ENCODE data around the gene STAT1.

The STAT1 gene

GRCh38 chr2:191048073-191048472 lies 34.1 kb upstream of the STAT1 start:
- Histone ChIP-seq H3K27ac (ENCODE audit: low read depth, low read length) (no peak overlapping the region), H3K18ac (ENCODE audit: low read length) (no peak overlapping the region), H2BK120ac (ENCODE audit: low read depth, low read length) (no peak overlapping the region), H3K4me1 (ENCODE audit: control insufficient read depth, low read depth, low read length) (peaks cover 10% of the 10 kb centered on the region), H2BK15ac (replicated peaks; ENCODE audit: low read depth) (no peak overlapping the region), H3K36me3 (ENCODE audit: control insufficient read depth, insufficient read depth, low read length) (no peaks in the 10 kb centered on the region), H2BK5ac (ENCODE audit: low read length) (no peak overlapping the region), H3K4me3 (ENCODE audit: low read length) (no peak overlapping the region), H3K9ac (ENCODE audit: low read length) (no peak overlapping the region), H3K56ac (ENCODE audit: low read length) (no peak overlapping the region), H3K4ac (ENCODE audit: low read depth, low read length) (no peak overlapping the region), H4K5ac (ENCODE audit: low read length) (no peak overlapping the region), H3K27me3 (ENCODE audit: insufficient read depth, low read length, poor library complexity) (no peaks in the 10 kb centered on the region), H3K4me2 (ENCODE audit: low read length) (no peak overlapping the region), H2AK5ac (ENCODE audit: low read length) (no peak overlapping the region), H3K23ac (ENCODE audit: low read length) (no peak overlapping the region), H4K8ac (ENCODE audit: low read depth, low read length) (no peak overlapping the region), H3K79me1 (ENCODE audit: low read length) (no peaks in the 10 kb centered on the region), H3K79me2 (ENCODE audit: control insufficient read depth, insufficient read depth, low read length) (no peaks in the 10 kb centered on the region)
- no peak for DNase-seq
- WGBS (ENCODE audit: extremely low coverage, insufficient coverage, low lambda C conversion rate), result no CpG with 5 or more reads among the region's 3 CpGs

GRCh38 chr2:191045141-191045540 lies 31.2 kb upstream of the STAT1 start:
- no peak overlapping the region for H3K4me2 ChIP-seq (ENCODE audit: low read length)
- H3K23ac ChIP-seq (ENCODE audit: low read length), result no peak overlapping the region
- no peak overlapping the region for H3K18ac ChIP-seq (ENCODE audit: low read length)
- no peak for DNase-seq
- H3K9ac ChIP-seq (ENCODE audit: low read length), result no peak overlapping the region
- H3K27ac ChIP-seq (ENCODE audit: low read depth, low read length), result no peak overlapping the region
- H4K8ac ChIP-seq (ENCODE audit: low read depth, low read length), result no peak overlapping the region
- peaks cover 2% of the 10 kb centered on the region for H3K4me1 ChIP-seq (ENCODE audit: control insufficient read depth, low read depth, low read length)
- no peaks in the 10 kb centered on the region for H3K27me3 ChIP-seq (ENCODE audit: insufficient read depth, low read length, poor library complexity)
- no CpG with 5 or more reads among the region's 1 CpG for WGBS (ENCODE audit: extremely low coverage, insufficient coverage, low lambda C conversion rate)
- H2BK120ac ChIP-seq (ENCODE audit: low read depth, low read length), result no peak overlapping the region
- H3K36me3 ChIP-seq (ENCODE audit: control insufficient read depth, insufficient read depth, low read length), result no peaks in the 10 kb centered on the region
- no peak overlapping the region for H3K4ac ChIP-seq (ENCODE audit: low read depth, low read length)
- H2BK15ac ChIP-seq (replicated peaks; ENCODE audit: low read depth), result no peak overlapping the region
- H4K5ac ChIP-seq (ENCODE audit: low read length), result no peak overlapping the region
- H3K79me2 ChIP-seq (ENCODE audit: control insufficient read depth, insufficient read depth, low read length), result no peaks in the 10 kb centered on the region
- no peaks in the 10 kb centered on the region for H3K79me1 ChIP-seq (ENCODE audit: low read length)
- no peak overlapping the region for H2AK5ac ChIP-seq (ENCODE audit: low read length)
- no peak overlapping the region for H2BK5ac ChIP-seq (ENCODE audit: low read length)
- H3K4me3 ChIP-seq (ENCODE audit: low read length), result no peak overlapping the region
- H3K56ac ChIP-seq (ENCODE audit: low read length), result no peak overlapping the region

- Histone ChIP-seq H3K18ac (ENCODE audit: low read length) (no peak overlapping the region), H2BK5ac (ENCODE audit: low read length) (no peak overlapping the region), H4K8ac (ENCODE audit: low read depth, low read length) (no peak overlapping the region), H3K79me1 (ENCODE audit: low read length) (no peaks in the 10 kb centered on the region), H3K4ac (ENCODE audit: low read depth, low read length) (no peak overlapping the region), H4K5ac (ENCODE audit: low read length) (no peak overlapping the region), H2BK120ac (ENCODE audit: low read depth, low read length) (no peak overlapping the region), H3K4me1 (ENCODE audit: control insufficient read depth, low read depth, low read length) (peaks cover 6% of the 10 kb centered on the region), H3K4me3 (ENCODE audit: low read length) (no peak overlapping the region), H3K23ac (ENCODE audit: low read length) (no peak overlapping the region), H3K79me2 (ENCODE audit: control insufficient read depth, insufficient read depth, low read length) (no peaks in the 10 kb centered on the region), H3K9ac (ENCODE audit: low read length) (no peak overlapping the region), H2BK15ac (replicated peaks; ENCODE audit: low read depth) (no peak overlapping the region), H3K56ac (ENCODE audit: low read length) (no peak overlapping the region), H3K4me2 (ENCODE audit: low read length) (no peak overlapping the region), H3K27ac (ENCODE audit: low read depth, low read length) (no peak overlapping the region), H2AK5ac (ENCODE audit: low read length) (no peak overlapping the region), H3K27me3 (ENCODE audit: insufficient read depth, low read length, poor library complexity) (no peaks in the 10 kb centered on the region), H3K36me3 (ENCODE audit: control insufficient read depth, insufficient read depth, low read length) (no peaks in the 10 kb centered on the region)
- no CpG with 5 or more reads among the region's 3 CpGs for WGBS (ENCODE audit: extremely low coverage, insufficient coverage, low lambda C conversion rate)
- DNase-seq, result no peak
These were observed 29.5 kb upstream of the STAT1 start for GRCh38 chr2:191043438-191043837.

- H3K56ac ChIP-seq (ENCODE audit: low read length), result peak overlapping the region; percentile 29
- H2AK5ac ChIP-seq (ENCODE audit: low read length), result no peak overlapping the region
- no peak overlapping the region for H2BK15ac ChIP-seq (replicated peaks; ENCODE audit: low read depth)
- H3K4me1 ChIP-seq (ENCODE audit: control insufficient read depth, low read depth, low read length), result peaks cover 6% of the 10 kb centered on the region
- no peak overlapping the region for H3K9ac ChIP-seq (ENCODE audit: low read length)
- H2BK5ac ChIP-seq (ENCODE audit: low read length), result no peak overlapping the region
- H4K5ac ChIP-seq (ENCODE audit: low read length), result no peak overlapping the region
- DNase-seq, result peak; percentile 87
- no peak overlapping the region for H2BK120ac ChIP-seq (ENCODE audit: low read depth, low read length)
- WGBS (ENCODE audit: extremely low coverage, insufficient coverage, low lambda C conversion rate), result no CpG with 5 or more reads among the region's 3 CpGs
- H3K4me2 ChIP-seq (ENCODE audit: low read length), result no peak overlapping the region
- no peak overlapping the region for H3K23ac ChIP-seq (ENCODE audit: low read length)
- no peak overlapping the region for H4K8ac ChIP-seq (ENCODE audit: low read depth, low read length)
- H3K4ac ChIP-seq (ENCODE audit: low read depth, low read length), result peak overlapping the region; percentile 55
- no peaks in the 10 kb centered on the region for H3K36me3 ChIP-seq (ENCODE audit: control insufficient read depth, insufficient read depth, low read length)
- H3K27ac ChIP-seq (ENCODE audit: low read depth, low read length), result no peak overlapping the region
- H3K79me1 ChIP-seq (ENCODE audit: low read length), result no peaks in the 10 kb centered on the region
- no peak overlapping the region for H3K4me3 ChIP-seq (ENCODE audit: low read length)
- no peaks in the 10 kb centered on the region for H3K79me2 ChIP-seq (ENCODE audit: control insufficient read depth, insufficient read depth, low read length)
- H3K18ac ChIP-seq (ENCODE audit: low read length), result peak overlapping the region; percentile 77
- H3K27me3 ChIP-seq (ENCODE audit: insufficient read depth, low read length, poor library complexity), result no peaks in the 10 kb centered on the region
These were observed 27.6 kb upstream of the STAT1 start for GRCh38 chr2:191041418-191042161.

GRCh38 chr2:191039616-191040015 lies 25.6 kb upstream of the STAT1 start:
- Histone ChIP-seq H3K4ac (ENCODE audit: low read depth, low read length) (no peak overlapping the region), H3K56ac (ENCODE audit: low read length) (no peak overlapping the region)

GRCh38 chr2:191038741-191039140 lies 24.8 kb upstream of the STAT1 start:
- no CpG with 5 or more reads among the region's 2 CpGs for WGBS (ENCODE audit: extremely low coverage, insufficient coverage, low lambda C conversion rate)
- no peak overlapping the region for H3K56ac ChIP-seq (ENCODE audit: low read length)
- no peak overlapping the region for H2BK5ac ChIP-seq (ENCODE audit: low read length)
- H3K4me3 ChIP-seq (ENCODE audit: low read length), result no peak overlapping the region
- H3K27me3 ChIP-seq (ENCODE audit: insufficient read depth, low read length, poor library complexity), result no peaks in the 10 kb centered on the region
- no peaks in the 10 kb centered on the region for H3K36me3 ChIP-seq (ENCODE audit: control insufficient read depth, insufficient read depth, low read length)
- H3K79me2 ChIP-seq (ENCODE audit: control insufficient read depth, insufficient read depth, low read length), result no peaks in the 10 kb centered on the region
- H4K8ac ChIP-seq (ENCODE audit: low read depth, low read length), result no peak overlapping the region
- no peak overlapping the region for H2AK5ac ChIP-seq (ENCODE audit: low read length)
- H3K23ac ChIP-seq (ENCODE audit: low read length), result no peak overlapping the region
- no peak overlapping the region for H3K9ac ChIP-seq (ENCODE audit: low read length)
- no peak for DNase-seq
- H4K5ac ChIP-seq (ENCODE audit: low read length), result no peak overlapping the region
- peak overlapping the region; percentile 42 for H2BK15ac ChIP-seq (replicated peaks; ENCODE audit: low read depth)
- H3K18ac ChIP-seq (ENCODE audit: low read length), result peak overlapping the region; percentile 39
- H3K27ac ChIP-seq (ENCODE audit: low read depth, low read length), result no peak overlapping the region
- H2BK120ac ChIP-seq (ENCODE audit: low read depth, low read length), result peak overlapping the region; percentile 88
- H3K79me1 ChIP-seq (ENCODE audit: low read length), result no peaks in the 10 kb centered on the region
- H3K4me2 ChIP-seq (ENCODE audit: low read length), result no peak overlapping the region
- peaks cover 6% of the 10 kb centered on the region for H3K4me1 ChIP-seq (ENCODE audit: control insufficient read depth, low read depth, low read length)
- peak overlapping the region; percentile 27 for H3K4ac ChIP-seq (ENCODE audit: low read depth, low read length)

More at GRCh38 chr2:191039616-191040015, 25.6 kb upstream of the STAT1 start:
- H3K4me3 ChIP-seq (ENCODE audit: low read length), result no peak overlapping the region
- no CpG with 5 or more reads among the region's 1 CpG for WGBS (ENCODE audit: extremely low coverage, insufficient coverage, low lambda C conversion rate)
- no peak overlapping the region for H3K4me2 ChIP-seq (ENCODE audit: low read length)
- no peaks in the 10 kb centered on the region for H3K79me1 ChIP-seq (ENCODE audit: low read length)
- H2AK5ac ChIP-seq (ENCODE audit: low read length), result no peak overlapping the region
- peak; percentile 59 for DNase-seq
- no peak overlapping the region for H4K5ac ChIP-seq (ENCODE audit: low read length)
- H4K8ac ChIP-seq (ENCODE audit: low read depth, low read length), result no peak overlapping the region
- no peaks in the 10 kb centered on the region for H3K79me2 ChIP-seq (ENCODE audit: control insufficient read depth, insufficient read depth, low read length)
- no peak overlapping the region for H2BK15ac ChIP-seq (replicated peaks; ENCODE audit: low read depth)
- no peak overlapping the region for H2BK120ac ChIP-seq (ENCODE audit: low read depth, low read length)
- no peak overlapping the region for H2BK5ac ChIP-seq (ENCODE audit: low read length)
- H3K23ac ChIP-seq (ENCODE audit: low read length), result no peak overlapping the region
- H3K27ac ChIP-seq (ENCODE audit: low read depth, low read length), result no peak overlapping the region
- no peaks in the 10 kb centered on the region for H3K36me3 ChIP-seq (ENCODE audit: control insufficient read depth, insufficient read depth, low read length)
- H3K9ac ChIP-seq (ENCODE audit: low read length), result no peak overlapping the region
- H3K18ac ChIP-seq (ENCODE audit: low read length), result no peak overlapping the region
- peaks cover 6% of the 10 kb centered on the region for H3K4me1 ChIP-seq (ENCODE audit: control insufficient read depth, low read depth, low read length)
- no peaks in the 10 kb centered on the region for H3K27me3 ChIP-seq (ENCODE audit: insufficient read depth, low read length, poor library complexity)
